NCI-H748 (cell line): ENCODE measurements around the gene BDH1.

Experiments
- DNase-seq: peaks from one replicate; lab custom pipeline; 2025; ENCODE audit not compliant: unreplicated experiment; lab: John Stamatoyannopoulos, UW

The BDH1 gene

GRCh38 chr3:197507541-197507940 is 48.2 kb downstream of the BDH1 start:
- no peak for DNase-seq

- DNase-seq = no peak
These were observed 48.7 kb downstream of the BDH1 start for GRCh38 chr3:197507081-197507480.

- no peak for DNase-seq
These were observed 49.8 kb downstream of the BDH1 start for GRCh38 chr3:197505796-197506548.

- DNase-seq = no peak
These were observed 51.1 kb downstream of the BDH1 start for GRCh38 chr3:197504641-197505121.

GRCh38 chr3:197504229-197504628 is 51.5 kb downstream of the BDH1 start:
- no peak for DNase-seq

GRCh38 chr3:197503652-197504051 is 52.1 kb downstream of the BDH1 start:
- DNase-seq = no peak

GRCh38 chr3:197501879-197502620 is 53.7 kb downstream of the BDH1 start:
- peak; percentile 40 for DNase-seq

GRCh38 chr3:197501496-197501878 is 54.3 kb downstream of the BDH1 start:
- DNase-seq = no peak

GRCh38 chr3:197500812-197501211 is 55.0 kb downstream of the BDH1 start:
- no peak for DNase-seq

GRCh38 chr3:197499427-197499826 is 56.3 kb downstream of the BDH1 start:
- no peak for DNase-seq

- DNase-seq = no peak
These were observed 57.1 kb downstream of the BDH1 start for GRCh38 chr3:197498499-197499241.

GRCh38 chr3:197496746-197497125 is 59.0 kb downstream of the BDH1 start:
- DNase-seq = no peak

GRCh38 chr3:197495999-197496745 is 59.6 kb downstream of the BDH1 start:
- no peak for DNase-seq

- DNase-seq = no peak
These were observed 60.3 kb downstream of the BDH1 start for GRCh38 chr3:197495499-197495898.

GRCh38 chr3:197495059-197495455 is 60.7 kb downstream of the BDH1 start:
- no peak for DNase-seq

GRCh38 chr3:197494366-197495058 is 61.3 kb downstream of the BDH1 start:
- no peak for DNase-seq

- DNase-seq = no peak
These were observed 62.7 kb downstream of the BDH1 start for GRCh38 chr3:197493049-197493448.

GRCh38 chr3:197491923-197492664 is 63.7 kb downstream of the BDH1 start:
- DNase-seq = no peak

- no peak for DNase-seq
These were observed 64.3 kb downstream of the BDH1 start for GRCh38 chr3:197491478-197491877.
